Liver (tissue), 9 donors: ENCODE data around the gene ARAP2. TPM values are rescaled to one million over a fixed set of nuclear protein-coding genes. Genes with fewer than 3 reads are reported as not detected.

Source experiments
- DNase-seq: peaks from one replicate; pipeline ENCODE4 v3.0.0-alpha.2; 2017; ENCODE audit warnings: low spot score
- H3K27ac ChIP-seq, 2 donors: one replicate each; pipeline ENCODE4 v1.7.0; 2013; ENCODE audit warnings: inconsistent platforms in 2 of 2, low read length in 2 of 2, control low read depth in 1 of 2, low read depth in 1 of 2, mild to moderate bottlenecking in 1 of 2
- H3K27me3 ChIP-seq, 4 donors: one replicate each; pipeline versions ENCODE4 v1.6.1 to v1.7.0; 2013; ENCODE audit warnings: low read length in 3 of 4, inconsistent platforms in 1 of 4, mild to moderate bottlenecking in 1 of 4, moderate library complexity in 1 of 4; ENCODE audit not compliant: control insufficient read depth in 4 of 4, insufficient read depth in 4 of 4
- H3K36me3 ChIP-seq, 4 donors: one replicate each; pipeline versions ENCODE4 v1.6.1 to v1.7.0; 2013; ENCODE audit warnings: low read length in 3 of 4, mild to moderate bottlenecking in 3 of 4, low read depth in 1 of 4, moderate library complexity in 1 of 4; ENCODE audit not compliant: control insufficient read depth in 4 of 4, insufficient read depth in 3 of 4
- H3K4me1 ChIP-seq, 4 donors: one replicate each; pipeline versions ENCODE4 v1.6.1 to v1.7.0; 2013; ENCODE audit warnings: low read length in 3 of 4, mild to moderate bottlenecking in 3 of 4, moderate library complexity in 1 of 4; ENCODE audit not compliant: control insufficient read depth in 4 of 4, insufficient read depth in 4 of 4
- H3K4me3 ChIP-seq, 3 donors: one replicate each; pipeline versions ENCODE4 v1.6.1 to v1.7.0; 2013; ENCODE audit warnings: low read length in 3 of 3, control low read depth in 1 of 3, low read depth in 1 of 3, mild to moderate bottlenecking in 1 of 3
- H3K9ac ChIP-seq, 2 donors: one replicate each; pipeline ENCODE4 v1.7.0; 2013; ENCODE audit warnings: low read length in 2 of 2, mild to moderate bottlenecking in 2 of 2, moderate library complexity in 2 of 2, control low read depth in 1 of 2, low read depth in 1 of 2
- H3K9me3 ChIP-seq, 4 donors: one replicate each; pipeline versions ENCODE4 v1.6.1 to v1.7.0; 2013; ENCODE audit warnings: low read length in 3 of 4; ENCODE audit not compliant: control insufficient read depth in 4 of 4
- ATF3 ChIP-seq: IDR thresholded peaks from 2 replicates; pipeline ENCODE4 v1.6.1; 2016; ENCODE audit warnings: antibody characterized with exemption
- CTCF ChIP-seq: fragments of 150-350 bp; IDR thresholded peaks from 2 replicates; pipeline ENCODE4 v1.5.1; 2017; ENCODE audit warnings: improper control_type of control experiment, low read depth, low read length; ENCODE audit not compliant: missing input control
- EGR1 ChIP-seq, 2 donors: IDR thresholded peaks; 2 replicates each; pipeline ENCODE4 v1.6.1; 2016 to 2018; ENCODE audit warnings: antibody characterized with exemption in 2 of 2, low read depth in 2 of 2
- FOXA1 ChIP-seq: IDR thresholded peaks from 2 replicates; pipeline ENCODE4 v1.6.1; 2016; ENCODE audit warnings: antibody characterized with exemption
- FOXA2 ChIP-seq: IDR thresholded peaks from 2 replicates; pipeline ENCODE4 v1.6.1; 2016; ENCODE audit warnings: antibody characterized with exemption
- GABPA ChIP-seq, 2 donors: IDR thresholded peaks in 1 of 2; conservative IDR thresholded peaks in 1 of 2; 2 replicates each; pipeline ENCODE4 v1.6.1; 2016; ENCODE audit warnings: antibody characterized with exemption in 2 of 2, mild to moderate bottlenecking in 1 of 2, moderate library complexity in 1 of 2
- HNF4A ChIP-seq, 2 donors: conservative IDR thresholded peaks; 2 replicates each; pipeline ENCODE4 v1.6.1; 2016; ENCODE audit warnings: antibody characterized with exemption in 2 of 2, mild to moderate bottlenecking in 2 of 2
- HNF4G ChIP-seq: IDR thresholded peaks from 2 replicates; pipeline ENCODE4 v1.6.1; 2016; ENCODE audit warnings: antibody characterized with exemption
- JUND ChIP-seq, 2 donors: IDR thresholded peaks; 2 replicates each; pipeline ENCODE4 v1.6.1; 2016; ENCODE audit warnings: antibody characterized with exemption in 2 of 2
- MAX ChIP-seq: IDR thresholded peaks from 2 replicates; pipeline ENCODE4 v1.6.1; 2016; ENCODE audit warnings: antibody characterized with exemption
- NR2F2 ChIP-seq: IDR thresholded peaks from 2 replicates; pipeline ENCODE4 v1.6.1; 2016; ENCODE audit warnings: antibody characterized with exemption
- RAD21 ChIP-seq, 2 donors: IDR thresholded peaks; 2 replicates each; pipeline ENCODE4 v1.6.1; 2016; ENCODE audit warnings: antibody characterized with exemption in 2 of 2, mild to moderate bottlenecking in 2 of 2
- REST ChIP-seq: IDR thresholded peaks from 2 replicates; pipeline ENCODE4 v1.6.1; 2016; ENCODE audit warnings: antibody characterized with exemption, mild to moderate bottlenecking
- RXRA ChIP-seq, 2 donors: IDR thresholded peaks; 2 replicates each; pipeline ENCODE4 v1.6.1; 2017 to 2018; ENCODE audit warnings: antibody characterized with exemption in 2 of 2, mild to moderate bottlenecking in 1 of 2
- SP1 ChIP-seq: IDR thresholded peaks from 2 replicates; pipeline ENCODE4 v1.6.1; 2018; ENCODE audit warnings: antibody characterized with exemption, mild to moderate bottlenecking
- TAF1 ChIP-seq: conservative IDR thresholded peaks from 2 replicates; pipeline ENCODE4 v1.6.1; 2016; ENCODE audit warnings: antibody characterized with exemption, mild to moderate bottlenecking
- YY1 ChIP-seq: IDR thresholded peaks from 2 replicates; pipeline ENCODE4 v1.6.1; 2016; ENCODE audit warnings: antibody characterized with exemption, mild to moderate bottlenecking
- ZBTB33 ChIP-seq: IDR thresholded peaks from 2 replicates; pipeline ENCODE4 v1.6.1; 2016; ENCODE audit warnings: antibody characterized with exemption
- WGBS: extraction: QIAGEN DNeasy Blood & Tissue Kit; methylation state at CpG from one replicate; pipeline ENCODE4 v1.1.7; 2013; 5-methylcytosine and 5-hydroxymethylcytosine counted together
- polyA plus RNA-seq, 2 donors: library from polyadenylated mRNA; stranded (reverse) in 1 of 2; unstranded in 1 of 2; fragments of 200-250 nt in 1 of 2; fragments of >200 nt in 1 of 2; fragmentation: Nextera tagmentation in 1 of 2; extraction: Ambion mirVana in 1 of 2; gene quantifications; one replicate each; pipeline versions ENCODE4 v1.2.1 to v1.2.3, GENCODE V29; 2013 to 2015
- total RNA-seq, 2 donors: library from RNA; depleted of rRNA; stranded (reverse); fragments of >200 nt; gene quantifications; one replicate each; pipeline ENCODE4 v1.2.3, GENCODE V29; 2014
- donor health status: healthy.
- donor health status: healthy.
- donor health status: healthy.
- donor health status: healthy.
- donor health status: healthy.

Gene ARAP2
- total and polyA plus RNA-seq, 4 donors: 1.6 to 23.6 (median 5.4) TPM

GRCh38 chr4:36196145-36196913 lies 48.0 kb downstream of the ARAP2 start (continued):
- TF ChIP-seq ZBTB33 (no peak), CTCF (no peak), HNF4A (conservative IDR thresholded peaks at IDR 0.05) (no peak), TAF1 (no peak), GABPA (IDR thresholded peaks at IDR 0.05 in 1 of 2, conservative IDR thresholded peaks at IDR 0.05 in 1 of 2) (no peak)

- 88% methylated on average over 1 of the region's 1 CpG for WGBS
- Histone ChIP-seq H3K27ac (no peak overlapping the region), H3K27me3 (no peaks in the 10 kb centered on the region), H3K9me3 (no peaks in the 10 kb centered on the region), H3K4me3 (no peak overlapping the region), H3K4me1 (no peaks in the 10 kb centered on the region), H3K9ac (no peak overlapping the region), H3K36me3 (no peaks in the 10 kb centered on the region)
- TF ChIP-seq RXRA (IDR thresholded peaks at IDR 0.05): no peak
- no peak for TF ChIP-seq FOXA1
- no peak for TF ChIP-seq HNF4A (conservative IDR thresholded peaks at IDR 0.05)
- TF ChIP-seq HNF4G: no peak
- no peak for TF ChIP-seq RAD21 (IDR thresholded peaks at IDR 0.05)
- no peak for TF ChIP-seq SP1
- TF ChIP-seq ZBTB33: no peak
- TF ChIP-seq YY1: no peak
- TF ChIP-seq MAX: no peak
- TF ChIP-seq CTCF: no peak
- no peak for TF ChIP-seq GABPA (IDR thresholded peaks at IDR 0.05 in 1 of 2, conservative IDR thresholded peaks at IDR 0.05 in 1 of 2)
- no peak for TF ChIP-seq JUND (IDR thresholded peaks at IDR 0.05)
- TF ChIP-seq NR2F2: no peak
- no peak for TF ChIP-seq ATF3
- no peak for TF ChIP-seq TAF1
- TF ChIP-seq EGR1 (IDR thresholded peaks at IDR 0.05; ENCODE audit: low read depth in 2 of 2): no peak
- TF ChIP-seq REST: no peak
- no peak for TF ChIP-seq FOXA2
- DNase-seq: no peak
Measured at GRCh38 chr4:36192922-36193321, 51.4 kb downstream of the ARAP2 start.
